GM19324 (cell line): ENCODE measurements around the gene NANP.

Source experiments
- ATAC-seq: cut with Tn5 transposase; IDR thresholded peaks from one replicate; pipeline ENCODE4 v1.9.1; 2021; ENCODE audit warnings: mild to moderate bottlenecking, moderate library complexity; ENCODE audit not compliant: unreplicated experiment, low FRiP score

The NANP gene

GRCh38 chr20:25573288-25574251 lies 50.2 kb downstream of the NANP start:
- no peak for ATAC-seq

- no peak for ATAC-seq
Observed at GRCh38 chr20:25571817-25572216, 52.0 kb downstream of the NANP start.

GRCh38 chr20:25571240-25571639 lies 52.6 kb downstream of the NANP start:
- no peak for ATAC-seq

DNA sequence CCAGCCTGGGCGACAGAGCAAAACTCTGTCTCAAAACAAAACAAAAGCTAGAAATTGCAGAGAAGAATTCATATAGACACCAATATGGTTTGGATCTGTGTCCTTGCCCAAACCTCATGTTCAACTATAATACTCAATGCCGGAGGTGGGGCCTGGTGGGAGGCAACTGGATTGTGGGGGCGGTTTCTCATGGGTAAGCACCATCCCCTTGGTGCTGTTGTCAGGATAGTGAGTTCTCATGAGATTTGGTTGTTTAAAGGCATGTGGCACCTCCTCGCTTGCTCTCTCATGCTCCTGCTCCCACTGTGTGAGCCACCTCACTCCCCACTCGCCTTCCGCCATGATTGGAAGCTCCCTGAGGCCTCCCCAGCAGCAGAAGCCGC lies 53.7 kb downstream of the NANP start:
- ATAC-seq = no peak

- no peak for ATAC-seq
Observed at GRCh38 chr20:25567286-25567685, 56.5 kb downstream of the NANP start.

DNA sequence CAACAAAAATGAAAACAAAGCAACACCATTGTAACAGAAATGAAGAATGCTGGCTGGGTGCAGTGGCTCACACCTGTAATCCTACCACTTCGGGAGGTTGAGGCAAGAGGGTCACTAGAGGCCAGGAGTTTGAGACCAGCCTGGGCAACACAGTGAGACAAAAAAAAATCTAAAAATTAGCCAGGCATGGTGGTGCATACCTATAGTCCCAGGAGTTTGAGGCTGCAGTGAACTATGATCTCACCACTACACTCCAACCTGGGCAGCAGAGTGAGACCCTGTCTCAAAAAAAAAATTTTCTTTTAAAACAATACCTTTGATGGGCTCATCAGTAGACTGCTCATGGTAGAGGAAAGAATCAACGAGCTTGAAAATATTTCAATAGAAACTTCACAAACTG lies 57.0 kb downstream of the NANP start:
- no peak for ATAC-seq

GRCh38 chr20:25565578-25566157 lies 58.1 kb downstream of the NANP start:
- ATAC-seq = no peak

DNA sequence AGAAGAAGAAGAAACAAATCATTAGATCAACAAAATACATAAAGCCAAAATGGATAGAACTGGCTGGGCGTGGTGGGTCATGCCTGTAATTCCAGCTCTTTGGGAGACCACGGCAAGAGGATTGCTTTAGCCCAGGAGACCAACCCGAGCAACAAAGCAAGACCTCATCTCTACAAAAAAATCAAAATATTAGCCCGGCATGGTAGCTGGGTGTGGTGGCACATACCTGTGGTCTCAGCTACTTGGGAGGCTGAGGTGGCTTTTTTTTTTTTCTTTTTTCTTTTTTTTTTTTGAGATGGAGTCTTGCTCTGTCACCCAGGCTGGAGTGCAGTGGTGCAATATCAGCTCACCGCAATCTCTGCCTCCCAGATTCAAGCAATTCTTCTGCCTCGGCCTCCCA lies 59.9 kb downstream of the NANP start:
- no peak for ATAC-seq

- no peak for ATAC-seq
Observed at GRCh38 chr20:25563362-25563761, 60.5 kb downstream of the NANP start.
